Esophagus squamous epithelium (tissue), 5 donors: Measurements from ENCODE around the gene EXOC3L1. TPM values are rescaled to one million over a fixed set of nuclear protein-coding genes. Genes with fewer than 3 reads are reported as not detected.
A peak's percentile ranks its signal among the peaks of the same experiment; 100 is the strongest.

Experiments used
- DNase-seq: peaks from one replicate; lab custom pipeline; 2025; lab: John Stamatoyannopoulos, UW
- H3K27ac ChIP-seq, 4 donors: fragments of 200-600 bp; sonication (generic); one replicate each; pipeline ENCODE4 v1.5.1; 2016 to 2019; ENCODE audit warnings: mild to moderate bottlenecking in 1 of 4
- H3K27me3 ChIP-seq, 4 donors: fragments of 200-600 bp; sonication (generic); 1 replicate in 3 of 4; 2 replicates in 1 of 4; pipeline versions ENCODE4 v1.5.1 to v1.6.0; 2017 to 2021; ENCODE audit warnings: antibody characterized with exemption in 1 of 4
- H3K36me3 ChIP-seq, 3 donors: fragments of 200-600 bp; sonication (generic); one replicate each; pipeline ENCODE4 v1.5.1; 2016 to 2019
- H3K4me1 ChIP-seq, 3 donors: fragments of 200-600 bp; sonication (generic); one replicate each; pipeline ENCODE4 v1.5.1; 2017 to 2019
- H3K4me3 ChIP-seq, 4 donors: fragments of 200-600 bp; sonication (generic); 1 replicate in 3 of 4; 2 replicates in 1 of 4; pipeline ENCODE4 v1.5.1; 2016 to 2019; ENCODE audit warnings: mild to moderate bottlenecking in 2 of 4, moderate library complexity in 1 of 4
- H3K9me3 ChIP-seq, 3 donors: fragments of 200-600 bp; sonication (generic); one replicate each; pipeline ENCODE4 v1.5.1; 2016 to 2019
- POLR2A ChIP-seq, 4 donors: fragments of 450-650 bp; IDR thresholded peaks; one replicate each; pipeline ENCODE4 v1.6.1; 2017; ENCODE audit warnings: antibody characterized with exemption in 4 of 4, mild to moderate bottlenecking in 4 of 4, moderate library complexity in 3 of 4
- WGBS, 2 donors: methylation state at CpG; one replicate each; pipeline ENCODE4 v1.1.5; 2018; 5-methylcytosine and 5-hydroxymethylcytosine counted together
- intact Hi-C: fragments of 100-400 bp; cut with DNase I; formaldehyde crosslinking; loops from one replicate; pipeline ENCODE4 v1.15.0; 2022
- total RNA-seq, 4 donors: library from RNA; depleted of rRNA; stranded (reverse); fragments of >200 nt; gene quantifications; one replicate each; pipeline ENCODE4 v1.1.0, GENCODE V29; 2016
- TF ChIP-seq, protein P1 (sequence below), 6 experiments: fragments of 450-650 bp in 4 of 6; fragments of 200-600 bp in 2 of 6; sonication (generic) in 2 of 6; IDR thresholded peaks; one replicate each; pipeline ENCODE4 v1.5.1; 2016 to 2019; ENCODE audit warnings: antibody characterized with exemption in 6 of 6, mild to moderate bottlenecking in 4 of 6, moderate library complexity in 4 of 6
- donor health status: DM: yes; HTN: yes; CAD: no.

EXOC3L1 gene
- total RNA-seq, 4 donors from 2014 or later = 1.1 to 2.3 (median 1.4) TPM

GRCh38 chr16:67173808-67174705 lies 15.9 kb downstream of the EXOC3L1 start:
- peak overlapping the region; percentile 94 to 97 (median 94) for H3K27ac ChIP-seq
- H3K4me1 ChIP-seq = peaks cover 63 to 99% (median 66%) of the 10 kb centered on the region in 3 donors
- peaks cover 0 to 12% (median 0%) of the 10 kb centered on the region in 3 donors for H3K36me3 ChIP-seq
- WGBS, 2 donors = 0 to 3% methylated on average over 19 to 38 of the region's 71 CpGs
- H3K4me3 ChIP-seq = peak overlapping the region; percentile 37 to 69 (median 51)
- intact Hi-C loops = no loop called here
- peaks cover 0 to 4% (median 0%) of the 10 kb centered on the region in 4 donors for H3K27me3 ChIP-seq
- TF ChIP-seq, protein P1, sequence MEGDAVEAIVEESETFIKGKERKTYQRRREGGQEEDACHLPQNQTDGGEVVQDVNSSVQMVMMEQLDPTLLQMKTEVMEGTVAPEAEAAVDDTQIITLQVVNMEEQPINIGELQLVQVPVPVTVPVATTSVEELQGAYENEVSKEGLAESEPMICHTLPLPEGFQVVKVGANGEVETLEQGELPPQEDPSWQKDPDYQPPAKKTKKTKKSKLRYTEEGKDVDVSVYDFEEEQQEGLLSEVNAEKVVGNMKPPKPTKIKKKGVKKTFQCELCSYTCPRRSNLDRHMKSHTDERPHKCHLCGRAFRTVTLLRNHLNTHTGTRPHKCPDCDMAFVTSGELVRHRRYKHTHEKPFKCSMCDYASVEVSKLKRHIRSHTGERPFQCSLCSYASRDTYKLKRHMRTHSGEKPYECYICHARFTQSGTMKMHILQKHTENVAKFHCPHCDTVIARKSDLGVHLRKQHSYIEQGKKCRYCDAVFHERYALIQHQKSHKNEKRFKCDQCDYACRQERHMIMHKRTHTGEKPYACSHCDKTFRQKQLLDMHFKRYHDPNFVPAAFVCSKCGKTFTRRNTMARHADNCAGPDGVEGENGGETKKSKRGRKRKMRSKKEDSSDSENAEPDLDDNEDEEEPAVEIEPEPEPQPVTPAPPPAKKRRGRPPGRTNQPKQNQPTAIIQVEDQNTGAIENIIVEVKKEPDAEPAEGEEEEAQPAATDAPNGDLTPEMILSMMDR (IDR thresholded peaks at IDR 0.05) = peak in 5 of 6 experiments; percentile 21 to 54 (median 36)
- peak in 3 of 4 donors; percentile 46 to 82 (median 70) for TF ChIP-seq POLR2A (IDR thresholded peaks at IDR 0.05)
- no peaks in the 10 kb centered on the region for H3K9me3 ChIP-seq
- no peak for DNase-seq

DNA sequence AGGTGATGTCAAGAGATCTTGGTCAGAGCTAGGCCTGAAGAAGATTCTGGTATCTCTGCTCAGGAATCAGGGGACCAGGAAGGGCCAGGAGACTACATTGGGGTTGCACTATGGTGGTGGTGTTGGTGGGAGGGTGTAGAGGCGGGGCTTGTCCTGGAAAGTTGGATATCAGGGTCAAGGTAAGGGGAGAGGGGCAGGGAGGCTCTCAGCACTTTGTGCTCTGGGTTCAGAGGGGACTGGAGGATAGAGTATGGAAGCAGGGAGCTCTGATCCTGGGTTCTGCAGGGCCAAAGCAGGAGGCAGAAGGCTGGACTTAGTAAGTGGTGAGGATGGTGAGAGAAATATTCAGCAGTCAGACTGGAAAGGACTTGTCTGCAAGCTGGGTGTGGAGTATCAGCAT lies 16.6 kb downstream of the EXOC3L1 start:
- DNase-seq = no peak
- Histone ChIP-seq H3K27me3 (peaks cover 0 to 4% (median 0%) of the 10 kb centered on the region in 4 donors), H3K4me1 (peaks cover 56 to 98% (median 62%) of the 10 kb centered on the region in 3 donors), H3K36me3 (peaks cover 0 to 12% (median 0%) of the 10 kb centered on the region in 3 donors), H3K27ac (peak overlapping the region; percentile 94 to 97 (median 94)), H3K4me3 (peak overlapping the region; percentile 37 to 69 (median 51)), H3K9me3 (no peaks in the 10 kb centered on the region)
- no peak for TF ChIP-seq POLR2A (IDR thresholded peaks at IDR 0.05)
- TF ChIP-seq, protein P1 (IDR thresholded peaks at IDR 0.05) = no peak
- 77 to 100% methylated on average over 1 of the region's 1 CpG for WGBS, 2 donors
- intact Hi-C loops = no loop called here

- Histone ChIP-seq H3K27ac (peak overlapping the region; percentile 93 to 97 (median 97)), H3K9me3 (no peaks in the 10 kb centered on the region), H3K27me3 (peaks cover 0 to 9% (median 0%) of the 10 kb centered on the region in 4 donors), H3K4me1 (peaks cover 44 to 78% (median 48%) of the 10 kb centered on the region in 3 donors), H3K36me3 (peaks cover 0 to 19% (median 0%) of the 10 kb centered on the region in 3 donors), H3K4me3 (peak overlapping the region; percentile 31 to 68 (median 56))
- TF ChIP-seq POLR2A (IDR thresholded peaks at IDR 0.05) = peak in 1 of 4 donors; percentile 6
- TF ChIP-seq, protein P1 (IDR thresholded peaks at IDR 0.05) = no peak
- WGBS, 2 donors = 26 to 48% methylated on average over 11 to 12 of the region's 14 CpGs
- DNase-seq = no peak
- intact Hi-C loops = no loop called here
Observed at GRCh38 chr16:67170949-67171649, 18.8 kb downstream of the EXOC3L1 start.

GRCh38 chr16:67170168-67170948 lies 19.6 kb downstream of the EXOC3L1 start, which contains the start of gene NOL3:
Gene NOL3 (plus strand): TSS chr16:67170538.
- peaks cover 0 to 12% (median 0%) of the 10 kb centered on the region in 3 donors for H3K36me3 ChIP-seq
- H3K27me3 ChIP-seq = peaks cover 0 to 16% (median 0%) of the 10 kb centered on the region in 4 donors
- peak; percentile 36 for DNase-seq
- intact Hi-C loops = no loop called here
- H3K4me3 ChIP-seq = peak within 1 kb of the TSS; percentile 31 to 68 (median 56)
- 4% methylated on average over 9 of the region's 50 CpGs; no CpG with 5 or more reads in 1 of the 2 donors for WGBS, 2 donors
- no peaks in the 10 kb centered on the region for H3K9me3 ChIP-seq
- peaks cover 44 to 78% (median 53%) of the 10 kb centered on the region in 3 donors for H3K4me1 ChIP-seq
- peak within 1 kb of the TSS; percentile 93 to 97 (median 97) for H3K27ac ChIP-seq
- peak in 2 of 4 donors; percentile 38 to 59 for TF ChIP-seq POLR2A (IDR thresholded peaks at IDR 0.05)
- TF ChIP-seq, protein P1 (IDR thresholded peaks at IDR 0.05) = no peak
